Astrocyte (in vitro differentiated cells and primary cell): ENCODE measurements around the gene AMFR. TPM values are rescaled to one million over a fixed set of nuclear protein-coding genes. Genes with fewer than 3 reads are reported as not detected.
A peak's percentile ranks its signal among the peaks of the same experiment; 100 is the strongest.

Source experiments
- DNase-seq: peaks from one replicate; pipeline ENCODE4 v3.0.0-alpha.2; 2010; ENCODE audit warnings: low read depth
- FAIRE-seq: peaks from 2 replicates; lab custom pipeline; 2011; peaks lifted over from hg19 to GRCh38; lab: Jason Lieb, UNC
- H2AFZ ChIP-seq: 2 replicates; pipeline ENCODE4 v1.6.0; 2012; ENCODE audit warnings: low read depth, low read length, inconsistent platforms
- H3K27ac ChIP-seq: 2 replicates; pipeline ENCODE4 v1.5.1; 2011; ENCODE audit warnings: low read depth, low read length, inconsistent platforms
- H3K27me3 ChIP-seq: 2 replicates; pipeline ENCODE4 v1.6.0; 2011; ENCODE audit warnings: low read length, inconsistent platforms; ENCODE audit not compliant: insufficient read depth
- H3K36me3 ChIP-seq: 2 replicates; pipeline ENCODE4 v1.5.1; 2011; ENCODE audit warnings: low read length, inconsistent platforms; ENCODE audit not compliant: insufficient read depth
- H3K4me1 ChIP-seq: 2 replicates; pipeline ENCODE4 v1.5.1; 2011; ENCODE audit warnings: low read length, inconsistent platforms; ENCODE audit not compliant: insufficient read depth
- H3K4me2 ChIP-seq: 2 replicates; pipeline ENCODE4 v1.6.0; 2012; ENCODE audit warnings: low read length, inconsistent platforms
- H3K4me3 ChIP-seq: 2 replicates; pipeline ENCODE4 v1.5.1; 2011; ENCODE audit warnings: low read depth, mild to moderate bottlenecking, low read length, inconsistent platforms; ENCODE audit not compliant: insufficient read depth
- H3K79me2 ChIP-seq: 2 replicates; pipeline ENCODE4 v1.6.0; 2012; ENCODE audit warnings: mild to moderate bottlenecking, low read length, inconsistent platforms; ENCODE audit not compliant: insufficient read depth
- H3K9ac ChIP-seq: 2 replicates; pipeline ENCODE4 v1.6.0; 2012; ENCODE audit warnings: mild to moderate bottlenecking, low read length, inconsistent platforms
- H3K9me3 ChIP-seq: 2 replicates; pipeline ENCODE4 v1.5.1; 2012; ENCODE audit warnings: low read depth, mild to moderate bottlenecking, low read length, inconsistent platforms; ENCODE audit not compliant: insufficient read depth
- H4K20me1 ChIP-seq: 2 replicates; pipeline ENCODE4 v1.6.0; 2012; ENCODE audit warnings: low read length, inconsistent platforms; ENCODE audit not compliant: insufficient read depth
- H3K27ac Mint-ChIP-seq: one replicate; pipeline ENCODE4 v1.8.0; 2021; ENCODE audit warnings: mild to moderate bottlenecking, mixed read lengths; ENCODE audit not compliant: unreplicated experiment
- H3K27me3 Mint-ChIP-seq: one replicate; pipeline ENCODE4 v1.8.0; 2021; ENCODE audit warnings: low read depth, mixed read lengths; ENCODE audit not compliant: unreplicated experiment
- H3K36me3 Mint-ChIP-seq: one replicate; pipeline ENCODE4 v1.8.0; 2021; ENCODE audit warnings: low read depth, mixed read lengths; ENCODE audit not compliant: unreplicated experiment
- H3K4me1 Mint-ChIP-seq: one replicate; pipeline ENCODE4 v1.8.0; 2021; ENCODE audit warnings: low read depth, mixed read lengths; ENCODE audit not compliant: unreplicated experiment
- H3K4me3 Mint-ChIP-seq: one replicate; pipeline ENCODE4 v1.8.0; 2021; ENCODE audit warnings: mild to moderate bottlenecking, moderate library complexity, mixed read lengths; ENCODE audit not compliant: unreplicated experiment
- H3K9me3 Mint-ChIP-seq: one replicate; pipeline ENCODE4 v1.8.0; 2021; ENCODE audit warnings: mild to moderate bottlenecking, mixed read lengths; ENCODE audit not compliant: unreplicated experiment
- EZH2 ChIP-seq: IDR thresholded peaks from 2 replicates; pipeline ENCODE4 v1.6.1; 2012; ENCODE audit warnings: mild to moderate bottlenecking, low read length, inconsistent platforms; ENCODE audit not compliant: insufficient read depth
- total RNA-seq: library from RNA; stranded (reverse); gene quantifications from 2 replicates; pipeline ENCODE4 v1.2.1, GENCODE V29; 2021
- TF ChIP-seq, protein P1 (sequence below): IDR thresholded peaks from 2 replicates; pipeline ENCODE4 v1.5.1; 2011; ENCODE audit warnings: low read depth, mild to moderate bottlenecking, inconsistent platforms, low read length, moderate library complexity; ENCODE audit not compliant: insufficient read depth

The AMFR gene
- total RNA-seq, 1 donor from 2014 or later: 86.2 TPM

GRCh38 chr16:56405977-56406672 is 19.2 kb downstream of the AMFR start:
- no peak overlapping the region for H3K4me3 Mint-ChIP-seq
- Histone ChIP-seq H3K4me2 (no peak overlapping the region), H2AFZ (no peak overlapping the region), H3K79me2 (peaks cover 3% of the 10 kb centered on the region), H3K27ac (no peak overlapping the region), H3K4me1 (peaks cover 4% of the 10 kb centered on the region), H4K20me1 (peaks cover 4% of the 10 kb centered on the region), H3K27me3 (no peaks in the 10 kb centered on the region), H3K9me3 (no peaks in the 10 kb centered on the region), H3K4me3 (no peak overlapping the region), H3K36me3 (peaks cover 45% of the 10 kb centered on the region), H3K9ac (no peak overlapping the region)
- H3K27me3 Mint-ChIP-seq: no peaks in the 10 kb centered on the region
- TF ChIP-seq, protein P1, sequence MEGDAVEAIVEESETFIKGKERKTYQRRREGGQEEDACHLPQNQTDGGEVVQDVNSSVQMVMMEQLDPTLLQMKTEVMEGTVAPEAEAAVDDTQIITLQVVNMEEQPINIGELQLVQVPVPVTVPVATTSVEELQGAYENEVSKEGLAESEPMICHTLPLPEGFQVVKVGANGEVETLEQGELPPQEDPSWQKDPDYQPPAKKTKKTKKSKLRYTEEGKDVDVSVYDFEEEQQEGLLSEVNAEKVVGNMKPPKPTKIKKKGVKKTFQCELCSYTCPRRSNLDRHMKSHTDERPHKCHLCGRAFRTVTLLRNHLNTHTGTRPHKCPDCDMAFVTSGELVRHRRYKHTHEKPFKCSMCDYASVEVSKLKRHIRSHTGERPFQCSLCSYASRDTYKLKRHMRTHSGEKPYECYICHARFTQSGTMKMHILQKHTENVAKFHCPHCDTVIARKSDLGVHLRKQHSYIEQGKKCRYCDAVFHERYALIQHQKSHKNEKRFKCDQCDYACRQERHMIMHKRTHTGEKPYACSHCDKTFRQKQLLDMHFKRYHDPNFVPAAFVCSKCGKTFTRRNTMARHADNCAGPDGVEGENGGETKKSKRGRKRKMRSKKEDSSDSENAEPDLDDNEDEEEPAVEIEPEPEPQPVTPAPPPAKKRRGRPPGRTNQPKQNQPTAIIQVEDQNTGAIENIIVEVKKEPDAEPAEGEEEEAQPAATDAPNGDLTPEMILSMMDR: no peak
- no peak for TF ChIP-seq EZH2
- no peak for FAIRE-seq
- H3K27ac Mint-ChIP-seq: no peak overlapping the region
- peaks cover 24% of the 10 kb centered on the region for H3K36me3 Mint-ChIP-seq
- DNase-seq: no peak
- no peaks in the 10 kb centered on the region for H3K4me1 Mint-ChIP-seq
- H3K9me3 Mint-ChIP-seq: no peaks in the 10 kb centered on the region

- H3K4me3 ChIP-seq: no peak overlapping the region
- peaks cover 34% of the 10 kb centered on the region for H3K36me3 ChIP-seq
- no peaks in the 10 kb centered on the region for H4K20me1 ChIP-seq
- no peak overlapping the region for H3K4me2 ChIP-seq
- TF ChIP-seq, protein P1: no peak
- TF ChIP-seq EZH2: no peak
- peaks cover 23% of the 10 kb centered on the region for H3K36me3 Mint-ChIP-seq
- H3K9ac ChIP-seq: no peak overlapping the region
- no peaks in the 10 kb centered on the region for H3K4me1 ChIP-seq
- H2AFZ ChIP-seq: no peak overlapping the region
- no peaks in the 10 kb centered on the region for H3K27me3 ChIP-seq
- no peak overlapping the region for H3K27ac Mint-ChIP-seq
- H3K9me3 ChIP-seq: no peaks in the 10 kb centered on the region
- FAIRE-seq: no peak
- H3K4me3 Mint-ChIP-seq: no peak overlapping the region
- DNase-seq: no peak
- H3K4me1 Mint-ChIP-seq: no peaks in the 10 kb centered on the region
- no peaks in the 10 kb centered on the region for H3K9me3 Mint-ChIP-seq
- peaks cover 3% of the 10 kb centered on the region for H3K79me2 ChIP-seq
- no peaks in the 10 kb centered on the region for H3K27me3 Mint-ChIP-seq
- no peak overlapping the region for H3K27ac ChIP-seq
These were observed 23.9 kb downstream of the AMFR start for GRCh38 chr16:56401482-56401881.

GRCh38 chr16:56400458-56400857 is 24.9 kb downstream of the AMFR start:
- H3K9me3 ChIP-seq: no peaks in the 10 kb centered on the region
- H3K4me3 ChIP-seq: no peak overlapping the region
- peaks cover 26% of the 10 kb centered on the region for H3K36me3 Mint-ChIP-seq
- FAIRE-seq (no peak), DNase-seq (peak; percentile 32)
- H3K4me1 Mint-ChIP-seq: no peaks in the 10 kb centered on the region
- H3K4me1 ChIP-seq: no peaks in the 10 kb centered on the region
- peaks cover 3% of the 10 kb centered on the region for H3K79me2 ChIP-seq
- H3K27ac ChIP-seq: no peak overlapping the region
- H3K27me3 Mint-ChIP-seq: no peaks in the 10 kb centered on the region
- no peak overlapping the region for H3K4me2 ChIP-seq
- peak overlapping the region; percentile 51 for H3K4me3 Mint-ChIP-seq
- TF ChIP-seq, protein P1: no peak
- no peak for TF ChIP-seq EZH2
- H2AFZ ChIP-seq: no peak overlapping the region
- H3K27ac Mint-ChIP-seq: no peak overlapping the region
- no peaks in the 10 kb centered on the region for H3K27me3 ChIP-seq
- peaks cover 3% of the 10 kb centered on the region for H3K9me3 Mint-ChIP-seq
- H4K20me1 ChIP-seq: no peaks in the 10 kb centered on the region
- peaks cover 34% of the 10 kb centered on the region for H3K36me3 ChIP-seq
- H3K9ac ChIP-seq: no peak overlapping the region
